D721Med (cell line): ENCODE measurements around the gene KSR1.
"Not testable (repeated sequence)": the region's sequence is repeated elsewhere in the genome, so short reads cannot be mapped to it uniquely, and the experiment has no call there.

Experiments used
- DNase-seq: peaks from one replicate; pipeline ENCODE4 v3.0.0; 2011; ENCODE audit warnings: low spot score; ENCODE audit not compliant: insufficient read length
- FAIRE-seq: peaks from 2 replicates; lab custom pipeline; 2011; peaks lifted over from hg19 to GRCh38; lab: Jason Lieb, UNC
- CTCF ChIP-seq: IDR thresholded peaks from 2 replicates; pipeline ENCODE4 v1.5.1; 2012; ENCODE audit warnings: mild to moderate bottlenecking, control low read depth; ENCODE audit not compliant: insufficient read depth; ENCODE audit errors: missing control alignments

Gene KSR1

GRCh38 chr17:27496971-27497370, 40.7 kb downstream of the KSR1 start:
- FAIRE-seq (no peak), DNase-seq (no peak)
- TF ChIP-seq CTCF: no peak

- DNase-seq: no peak
- no peak for FAIRE-seq
- TF ChIP-seq CTCF: no peak
Measured at GRCh38 chr17:27497696-27498095, 41.4 kb downstream of the KSR1 start.

- no peak for TF ChIP-seq CTCF
Measured at GRCh38 chr17:27498615-27499309, 42.5 kb downstream of the KSR1 start.

GRCh38 chr17:27499451-27500265, 43.4 kb downstream of the KSR1 start:
- FAIRE-seq: no peak
- no peak for TF ChIP-seq CTCF
- no peak for DNase-seq

More at GRCh38 chr17:27498615-27499309, 42.5 kb downstream of the KSR1 start:
- no peak for DNase-seq
- FAIRE-seq: no peak

GRCh38 chr17:27501338-27501737, 45.1 kb downstream of the KSR1 start:
- DNase-seq, FAIRE-seq: not testable (repeated sequence)

- no peak for FAIRE-seq
Measured at GRCh38 chr17:27502526-27503324, 46.5 kb downstream of the KSR1 start.

More at GRCh38 chr17:27502526-27503324, 46.5 kb downstream of the KSR1 start:
- no peak for DNase-seq
- TF ChIP-seq CTCF: no peak
